ENCODE results near the gene SALL3. TPM values are rescaled to one million over a fixed set of nuclear protein-coding genes. Genes with fewer than 3 reads are reported as not detected.

Gene SALL3
- total and polyA plus RNA-seq, 2 of the 13 experiments (the other 11 are each of a cell fraction or from before 2014, with no cell fraction given) = not detected

- POLR2A ChIA-PET = no interaction called here
- CTCF ChIA-PET (ENCODE audit: low intra/inter-chr PET ratio, low total read pairs) = no interaction called here
- Histone ChIP-seq H3K4me3 (replicated peaks in 1 of 3; ENCODE audit: insufficient read depth in 1 of 3, low read depth in 2 of 3, low read length in 3 of 3) (no peak overlapping the region), H3K9me3 (ENCODE audit: low read length) (peaks cover 14% of the 10 kb centered on the region), H3K9ac (ENCODE audit: insufficient read depth, low read depth, low read length) (no peak overlapping the region), H4K20me1 (ENCODE audit: insufficient read depth, low read length) (no peaks in the 10 kb centered on the region), H3K27ac (ENCODE audit: extremely low read length, insufficient read depth, low read length) (no peak overlapping the region), H3K79me2 (ENCODE audit: insufficient read depth, low read length) (no peaks in the 10 kb centered on the region), H3K4me1 (ENCODE audit: insufficient read depth, low read length) (no peaks in the 10 kb centered on the region), H3K36me3 (replicated peaks in 1 of 2; ENCODE audit: control insufficient read depth in 1 of 2, insufficient read depth in 2 of 2, low read length in 2 of 2) (no peaks in the 10 kb centered on the region), H2AFZ (ENCODE audit: low read length) (no peak overlapping the region), H3K4me2 (ENCODE audit: low read depth, low read length) (no peak overlapping the region), H3K27me3 (ENCODE audit: control insufficient read depth in 1 of 2, insufficient read depth in 2 of 2, low read length in 2 of 2) (peaks cover 5 to 45% of the 10 kb centered on the region in 2 experiments)
- ATAC-seq (no peak), DNase-seq (ENCODE audit: low spot score) (no peak), FAIRE-seq (no peak)
- intact Hi-C loops (cut with micrococcal nuclease; ENCODE audit: unreplicated experiment) = no loop called here
- in situ Hi-C loops (cut with HindIII; ENCODE audit: extremely low pct_ligation_motif_present, low pct_unique_long_range_greater_than_20kb) = no loop called here
- TF ChIP-seq ZSCAN29 (CRISPR knock-in tag; conservative IDR thresholded peaks at IDR 0.05) (no peak), ZNF776 (CRISPR knock-in tag; IDR thresholded peaks at IDR 0.05) (no peak), ZNF180 (CRISPR knock-in tag; IDR thresholded peaks at IDR 0.05; ENCODE audit: borderline replicate concordance, low read depth) (no peak), ZNF10 (CRISPR knock-in tag; IDR thresholded peaks at IDR 0.05; ENCODE audit: borderline replicate concordance, low read depth) (no peak), ZSCAN9 (CRISPR knock-in tag; IDR thresholded peaks at IDR 0.05; ENCODE audit: borderline replicate concordance) (no peak), ZMYM3 (CRISPR knock-in tag; IDR thresholded peaks at IDR 0.05) (no peak), ZNF598 (CRISPR knock-in tag; IDR thresholded peaks at IDR 0.05; ENCODE audit: borderline replicate concordance) (no peak), ZKSCAN1 (IDR thresholded peaks at IDR 0.05; ENCODE audit: low read length) (no peak), PHF20 (CRISPR knock-in tag; IDR thresholded peaks at IDR 0.05) (no peak), HNF1B (CRISPR knock-in tag; IDR thresholded peaks at IDR 0.05) (no peak), HDAC6 (IDR thresholded peaks at IDR 0.05; ENCODE audit: low read depth, low read length) (no peak), NFIC (IDR thresholded peaks at IDR 0.05; ENCODE audit: low read length) (no peak), POLR2AphosphoS2 (IDR thresholded peaks at IDR 0.05; ENCODE audit: low read depth, low read length) (no peak), ZNF496 (CRISPR knock-in tag; IDR thresholded peaks at IDR 0.05; ENCODE audit: insufficient replicate concordance) (no peak), KAT8 (CRISPR knock-in tag; IDR thresholded peaks at IDR 0.05) (no peak), ZSCAN25 (CRISPR knock-in tag; IDR thresholded peaks at IDR 0.05) (no peak), TGIF2 (CRISPR knock-in tag; IDR thresholded peaks at IDR 0.05) (no peak)
- 80% methylated on average over 2 of the region's 10 CpGs for WGBS (ENCODE audit: low lambda C conversion rate)
- no TSS peak for BruUV-seq (replicated peaks)
These were observed 29.2 kb upstream of the SALL3 start for GRCh38 chr18:78950386-78950785.
